SIG-M5 treated with dmso at 0.1 percent for 504 hours (cell line): Measurements from ENCODE around the gene PRLHR.
"Not testable (repeated sequence)": the region's sequence is repeated elsewhere in the genome, so short reads cannot be mapped to it uniquely, and the experiment has no call there.

Experiments used
- DNase-seq: peaks from one replicate; lab custom pipeline; 2025; ENCODE audit not compliant: unreplicated experiment; lab: John Stamatoyannopoulos, UW

Gene PRLHR

GRCh38 chr10:118595598-118596425, at the start of gene PRLHR:
Gene PRLHR (minus strand): TSS chr10:118595648. CDS start chr10:118595244, 404 bp downstream.
- no peak for DNase-seq

GRCh38 chr10:118642228-118642627, 46.8 kb upstream of the PRLHR start:
- no peak for DNase-seq

- no peak for DNase-seq
These were observed 43.2 kb upstream of the PRLHR start for GRCh38 chr10:118638680-118639079.

GRCh38 chr10:118635674-118636402, 40.4 kb upstream of the PRLHR start:
- no peak for DNase-seq

DNA sequence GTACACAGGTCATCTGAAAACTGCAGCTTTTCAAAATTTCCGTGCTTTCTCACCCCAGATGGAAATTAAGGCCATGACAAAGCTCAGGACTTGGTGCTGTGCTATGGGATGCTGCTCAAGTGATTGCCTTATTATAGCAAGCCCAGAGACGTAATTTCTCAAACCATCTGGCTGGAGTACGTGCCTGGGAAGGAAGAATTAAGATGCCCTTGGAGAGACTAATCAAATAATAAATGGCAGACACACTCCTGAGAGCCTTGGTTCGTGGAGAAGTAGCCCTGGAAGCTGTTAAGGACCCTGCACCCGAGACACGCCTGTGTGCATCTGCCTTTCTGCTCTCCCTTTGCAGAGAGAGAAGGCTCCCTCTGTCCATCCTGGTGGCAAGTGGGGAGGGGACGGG, 38.3 kb upstream of the PRLHR start:
- DNase-seq = no peak

DNA sequence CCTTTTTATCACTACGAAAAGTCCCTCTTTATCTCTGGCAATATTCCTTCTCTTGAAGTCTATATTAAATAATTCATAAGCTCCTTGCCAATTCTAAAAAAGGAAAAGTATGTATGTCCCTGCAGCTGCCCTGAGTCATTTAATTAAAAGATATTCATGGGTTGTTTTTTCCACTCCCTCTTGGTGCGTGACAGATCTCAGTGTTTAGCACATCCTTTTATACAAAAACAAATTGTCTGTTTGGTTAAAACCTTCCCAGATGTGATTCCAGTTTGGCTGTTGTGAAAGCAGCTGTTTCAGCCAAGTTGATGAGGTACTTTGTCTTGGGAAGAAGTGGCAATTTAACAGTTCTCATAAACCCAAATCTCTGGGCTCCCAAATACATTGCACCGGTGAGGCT, 33.8 kb upstream of the PRLHR start:
- DNase-seq = no peak

GRCh38 chr10:118628397-118628796, 32.9 kb upstream of the PRLHR start:
- no peak for DNase-seq

DNA sequence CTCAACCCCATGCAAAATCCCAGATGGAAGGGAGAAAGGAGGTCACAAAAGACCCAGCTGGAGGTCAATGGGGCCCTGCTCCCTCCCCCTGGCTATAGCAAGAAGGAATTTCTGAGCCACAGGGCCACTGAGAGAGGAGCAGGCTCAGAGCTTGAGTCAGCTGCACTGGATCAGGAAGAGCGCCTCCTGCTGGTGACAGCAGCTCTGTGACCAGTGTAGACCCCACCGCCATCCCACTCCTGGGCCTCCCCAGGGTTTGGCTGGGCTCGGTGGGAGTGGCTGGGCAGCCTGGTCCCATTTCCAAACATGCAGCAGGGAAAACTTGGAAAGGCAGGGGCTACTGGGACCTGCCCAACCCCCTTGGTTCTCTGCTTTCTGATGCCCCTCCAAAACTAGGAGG, 31.5 kb upstream of the PRLHR start:
- no peak for DNase-seq

DNA sequence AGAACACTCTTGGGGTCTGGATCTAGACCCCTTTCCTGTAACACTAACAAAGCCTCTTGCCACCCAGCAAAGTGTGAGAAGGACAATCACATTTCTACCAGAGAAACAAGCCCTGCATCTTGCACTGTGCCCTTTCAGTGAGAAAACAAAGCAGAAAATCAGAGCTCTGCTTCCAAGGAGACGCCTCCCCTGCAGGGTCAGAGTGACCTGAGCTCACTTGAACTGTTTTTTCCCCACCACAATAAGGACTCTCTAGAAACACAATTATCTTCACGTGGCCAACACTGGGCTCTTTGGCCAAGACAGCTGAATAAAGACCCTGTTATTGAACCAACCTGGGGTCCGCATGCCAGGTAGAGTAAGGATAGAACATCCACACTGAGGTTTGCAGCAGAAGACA, 30.1 kb upstream of the PRLHR start:
- no peak for DNase-seq

DNA sequence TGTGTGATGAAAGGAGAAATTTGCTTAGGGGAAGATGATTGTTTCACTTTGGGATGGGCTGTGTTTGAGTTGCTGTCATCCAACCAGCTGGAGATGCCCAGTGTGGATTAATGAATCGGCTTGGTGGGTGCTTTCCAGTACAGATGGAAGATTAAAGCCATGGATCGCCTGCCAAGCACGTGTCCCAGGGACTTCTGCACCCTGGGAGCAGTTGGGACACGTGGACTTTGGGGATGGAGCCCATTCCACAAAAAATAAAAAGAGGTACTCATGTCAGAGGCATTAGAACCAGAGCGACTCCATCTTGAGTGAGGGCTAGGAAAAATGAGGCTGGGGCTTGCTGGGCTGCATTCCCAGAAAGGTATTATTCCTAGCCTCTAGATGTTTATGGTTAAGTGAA, 29.3 kb upstream of the PRLHR start:
- DNase-seq = no peak

GRCh38 chr10:118621304-118621942, 26.0 kb upstream of the PRLHR start:
- DNase-seq = no peak

DNA sequence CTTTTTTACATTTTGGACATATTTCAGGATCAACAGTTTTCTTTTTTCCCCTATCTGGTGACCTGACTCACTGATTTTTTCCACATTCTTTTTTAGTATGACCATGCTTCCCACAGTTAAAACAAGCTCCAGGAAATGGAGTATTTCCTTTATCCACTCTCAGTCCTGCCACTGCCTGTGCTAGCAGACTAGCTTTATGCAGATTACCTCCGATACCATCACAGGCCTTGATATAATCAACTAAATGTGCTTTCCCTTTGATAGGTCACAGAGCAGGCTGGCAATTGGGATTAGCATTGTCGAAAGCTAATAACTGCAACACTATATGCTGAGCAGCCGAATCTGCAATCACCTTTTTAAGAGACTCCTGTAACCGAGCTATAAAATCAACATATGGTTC, 18.4 kb upstream of the PRLHR start:
- not testable (repeated sequence) for DNase-seq

DNA sequence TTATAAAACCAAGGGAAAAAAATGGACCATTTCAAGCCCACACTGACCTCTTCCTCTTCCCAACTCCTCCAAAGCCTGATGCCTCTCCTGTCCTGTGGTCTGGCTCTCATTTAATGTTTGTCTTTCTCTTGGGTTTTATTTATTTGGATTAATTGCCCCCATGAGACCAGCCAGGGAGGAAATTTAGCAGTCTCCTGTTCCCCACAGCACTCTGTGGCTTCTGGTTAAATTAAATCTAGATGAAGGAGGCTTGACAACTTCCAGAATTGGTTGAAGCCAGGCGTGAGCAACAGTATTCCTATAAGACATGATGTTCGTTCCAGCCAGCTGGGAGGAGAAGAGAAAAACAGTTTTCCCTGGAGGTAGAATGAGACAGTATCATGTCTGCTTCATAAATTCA, 15.1 kb upstream of the PRLHR start:
- DNase-seq = no peak

DNA sequence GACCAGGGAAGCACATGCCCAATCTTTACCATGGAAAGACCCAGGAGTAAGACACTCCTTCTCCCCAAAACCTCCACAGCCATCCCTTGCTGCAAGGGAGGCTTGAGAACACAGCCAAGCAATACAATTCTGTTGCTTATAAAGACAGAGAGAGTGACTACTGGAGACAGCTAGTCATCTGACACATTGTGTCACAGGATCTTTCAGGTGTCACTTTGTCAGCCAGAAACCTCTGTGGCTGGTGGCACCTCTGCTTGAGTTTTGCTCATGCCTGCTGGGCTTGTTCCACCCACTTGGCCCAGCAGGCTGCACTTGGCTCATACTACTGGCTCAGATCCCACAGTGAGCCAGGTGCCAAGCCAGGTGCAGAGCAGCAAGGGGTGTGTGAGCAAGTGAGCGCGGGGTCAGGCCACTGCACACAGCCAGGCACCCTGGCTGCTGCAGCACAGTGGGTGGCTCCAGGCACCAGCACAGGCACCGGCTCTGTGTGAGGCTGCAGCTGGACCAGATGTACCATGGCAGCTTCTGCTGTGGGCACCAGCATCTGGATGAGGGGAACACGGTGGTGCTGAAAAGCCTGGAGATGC, 12.4 kb upstream of the PRLHR start:
- no peak for DNase-seq

DNA sequence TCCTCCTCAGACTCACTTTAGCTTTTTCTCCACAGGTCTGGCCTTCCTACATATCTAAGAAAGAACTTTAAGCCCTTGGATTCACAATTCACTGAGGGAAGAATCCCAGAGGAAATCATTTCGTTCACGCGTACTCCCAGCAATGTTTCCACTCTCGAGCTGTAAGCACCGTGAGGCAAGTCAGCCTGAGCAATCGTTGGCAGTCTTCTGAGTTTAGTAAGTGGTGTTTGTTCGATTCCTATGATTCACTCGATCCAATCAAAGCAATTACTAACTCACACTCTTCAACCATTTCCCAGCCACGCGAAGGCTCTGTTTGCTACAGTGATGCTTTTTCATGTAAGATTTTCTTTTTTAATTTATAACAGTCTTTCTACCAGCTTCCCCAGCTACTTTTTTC, 10.2 kb upstream of the PRLHR start:
- no peak for DNase-seq

DNA sequence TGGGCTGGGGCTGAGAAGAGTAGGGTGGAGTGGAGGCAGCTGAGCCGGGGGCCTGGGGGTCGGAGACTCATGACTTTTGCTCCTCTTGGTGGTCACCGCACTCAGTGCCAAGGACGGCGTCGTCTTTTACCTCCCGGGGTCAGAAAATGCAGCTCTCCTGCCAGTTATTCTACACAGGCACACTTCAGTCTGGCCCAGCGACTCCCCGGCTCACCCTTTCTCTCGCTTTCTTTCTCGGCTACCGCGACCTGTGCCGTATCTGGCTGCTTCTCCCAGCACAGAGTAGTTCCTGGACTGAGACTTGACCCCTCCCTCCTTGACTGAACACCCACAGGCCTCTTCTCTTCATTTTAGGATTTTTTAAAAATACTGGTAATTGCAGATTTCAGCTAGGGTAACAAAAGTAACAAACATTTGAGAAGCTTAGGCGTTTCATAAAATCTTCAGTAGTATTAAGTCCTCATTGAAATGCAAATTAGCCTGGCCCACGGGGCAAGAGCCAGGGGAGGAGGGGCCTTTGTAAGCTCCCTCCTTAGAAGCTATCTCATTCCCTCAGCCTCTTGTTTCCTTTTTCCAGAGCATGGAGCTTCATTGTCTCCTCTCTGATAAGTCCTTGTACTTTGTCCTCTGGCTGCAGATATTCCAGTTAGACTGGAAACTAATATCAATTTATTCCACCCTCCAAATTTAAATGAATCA, 1.1 kb upstream of the PRLHR start:
- no peak for DNase-seq

GRCh38 chr10:118595064-118595420, 406 bp downstream of the PRLHR start:
- no peak for DNase-seq

DNA sequence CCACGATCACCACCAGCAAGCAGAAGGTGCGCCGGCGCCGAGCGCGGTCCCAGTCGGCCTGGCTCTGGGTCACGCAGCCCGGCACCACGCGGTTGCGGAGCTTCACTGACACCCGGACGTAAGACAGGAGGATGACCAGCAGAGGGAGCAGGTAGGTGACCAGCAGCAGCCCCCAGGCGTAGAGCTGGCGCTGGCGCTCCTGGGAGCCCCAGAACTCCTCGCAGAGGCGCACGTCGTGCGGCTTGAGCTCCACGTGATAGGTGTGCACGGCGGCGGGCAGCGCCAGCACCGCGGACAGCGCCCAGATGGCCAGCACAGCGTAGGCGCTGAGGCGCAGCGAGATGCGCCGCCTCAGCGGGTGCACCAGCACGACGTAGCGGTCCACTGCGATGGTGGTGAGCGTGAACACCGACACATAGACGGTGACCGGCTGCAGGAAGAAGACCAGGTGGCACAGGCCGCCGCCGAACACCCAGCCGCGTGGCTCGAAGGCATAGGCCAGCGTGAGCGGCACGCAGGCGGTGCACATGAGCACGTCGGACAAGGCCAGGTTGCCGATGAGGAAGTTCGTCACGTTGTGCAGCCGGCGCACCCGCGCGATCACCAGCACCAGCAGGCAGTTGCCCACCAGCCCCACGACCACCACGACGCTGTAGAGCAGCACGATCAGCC, 920 bp downstream of the PRLHR start:
- DNase-seq = no peak

- DNase-seq = no peak
These were observed 2.6 kb downstream of the PRLHR start for GRCh38 chr10:118592675-118593330.

GRCh38 chr10:118590334-118590733, 5.1 kb downstream of the PRLHR start:
- peak; percentile 5 for DNase-seq
